OCI-LY7 (cell line): ENCODE data around the gene CEP290.

Source experiments
- CTCF ChIP-seq: fragments of 200-600 bp; sonication (generic); conservative IDR thresholded peaks from 2 replicates; pipeline ENCODE4 v1.5.1; 2014; ENCODE audit warnings: mild to moderate bottlenecking, antibody characterized with exemption, low read length, moderate library complexity, mixed read lengths
- EZH2phosphoT487 ChIP-seq: fragments of 200-600 bp; sonication (generic); IDR thresholded peaks from 2 replicates; pipeline ENCODE4 v1.6.1; 2018; ENCODE audit warnings: low read depth, borderline replicate concordance, mild to moderate bottlenecking, mixed run types, antibody characterized with exemption, low read length, moderate library complexity, mixed read lengths

GRCh38 chr12:88144037-88144436 lies 2.1 kb upstream of the CEP290 start:
- TF ChIP-seq CTCF = no peak
- no peak for TF ChIP-seq EZH2phosphoT487
